Smooth muscle cell (in vitro differentiated cells): ENCODE results near the gene ASCC2. TPM values are rescaled to one million over a fixed set of nuclear protein-coding genes. Genes with fewer than 3 reads are reported as not detected.

Experiments
- DNase-seq: peaks from one replicate; lab custom pipeline; 2025; ENCODE audit not compliant: unreplicated experiment; lab: John Stamatoyannopoulos, UW
- H2AFZ ChIP-seq: fragments of 200-600 bp; sonication (generic); 2 replicates; pipeline ENCODE4 v1.6.0; 2016; ENCODE audit warnings: antibody characterized with exemption, low read depth, mild to moderate bottlenecking
- H3F3A ChIP-seq: fragments of 200-600 bp; sonication (generic); 2 replicates; pipeline ENCODE4 v1.6.0; 2017; ENCODE audit warnings: antibody characterized with exemption, low read depth
- H3K27ac ChIP-seq: fragments of 200-600 bp; sonication (generic); 2 replicates; pipeline ENCODE4 v1.5.1; 2016; ENCODE audit warnings: low read depth, mild to moderate bottlenecking
- H3K27me3 ChIP-seq: fragments of 200-600 bp; sonication (generic); 2 replicates; pipeline ENCODE4 v1.6.1; 2016; ENCODE audit warnings: low read depth, mild to moderate bottlenecking
- H3K36me3 ChIP-seq: fragments of 200-600 bp; sonication (generic); 2 replicates; pipeline ENCODE4 v1.5.1; 2016; ENCODE audit warnings: low read depth
- H3K4me1 ChIP-seq: fragments of 200-600 bp; sonication (generic); 2 replicates; pipeline ENCODE4 v1.5.1; 2016; ENCODE audit warnings: low read depth
- H3K4me2 ChIP-seq: fragments of 200-600 bp; sonication (generic); 2 replicates; pipeline ENCODE4 v1.6.0; 2016; ENCODE audit warnings: mild to moderate bottlenecking
- H3K4me3 ChIP-seq: fragments of 200-600 bp; sonication (generic); 2 replicates; pipeline ENCODE4 v1.5.1; 2016; ENCODE audit warnings: mild to moderate bottlenecking
- H3K79me2 ChIP-seq: fragments of 200-600 bp; sonication (generic); 2 replicates; pipeline ENCODE4 v1.6.0; 2016; ENCODE audit warnings: low read depth, mild to moderate bottlenecking
- H3K9ac ChIP-seq: fragments of 200-600 bp; sonication (generic); 2 replicates; pipeline ENCODE4 v1.6.0; 2016; ENCODE audit warnings: low read depth
- H3K9me3 ChIP-seq: fragments of 200-600 bp; sonication (generic); replicated peaks from 2 replicates; pipeline ENCODE4 v1.5.1; 2016; ENCODE audit warnings: low read depth
- H4K20me1 ChIP-seq: fragments of 200-600 bp; sonication (generic); 2 replicates; pipeline ENCODE4 v1.6.0; 2016; ENCODE audit warnings: low read depth
- WGBS: methylation state at CpG from one replicate; pipeline ENCODE4 v1.1.7; 2016; ENCODE audit warnings: low lambda C conversion rate; 5-methylcytosine and 5-hydroxymethylcytosine counted together
- polyA plus RNA-seq: library from polyadenylated mRNA; unstranded; fragments of >200 nt; fragmentation: Nextera tagmentation; extraction: Ambion mirVana; gene quantifications from 2 replicates; pipeline ENCODE4 v1.2.1, GENCODE V29; 2016
- total RNA-seq: library from RNA; depleted of rRNA; stranded (reverse); fragments of >200 nt; gene quantifications from 2 replicates; pipeline ENCODE4 v1.2.3, GENCODE V29; 2014
- TF ChIP-seq, protein P1 (sequence below): fragments of 200-600 bp; sonication (generic); IDR thresholded peaks from 2 replicates; pipeline ENCODE4 v1.5.1; 2017; ENCODE audit warnings: borderline replicate concordance, mild to moderate bottlenecking, antibody characterized with exemption; ENCODE audit not compliant: insufficient read depth, poor library complexity, severe bottlenecking

ASCC2 gene
- total and polyA plus RNA-seq, 2 experiments from 2014 or later = 32.1 to 58.9 TPM

DNA sequence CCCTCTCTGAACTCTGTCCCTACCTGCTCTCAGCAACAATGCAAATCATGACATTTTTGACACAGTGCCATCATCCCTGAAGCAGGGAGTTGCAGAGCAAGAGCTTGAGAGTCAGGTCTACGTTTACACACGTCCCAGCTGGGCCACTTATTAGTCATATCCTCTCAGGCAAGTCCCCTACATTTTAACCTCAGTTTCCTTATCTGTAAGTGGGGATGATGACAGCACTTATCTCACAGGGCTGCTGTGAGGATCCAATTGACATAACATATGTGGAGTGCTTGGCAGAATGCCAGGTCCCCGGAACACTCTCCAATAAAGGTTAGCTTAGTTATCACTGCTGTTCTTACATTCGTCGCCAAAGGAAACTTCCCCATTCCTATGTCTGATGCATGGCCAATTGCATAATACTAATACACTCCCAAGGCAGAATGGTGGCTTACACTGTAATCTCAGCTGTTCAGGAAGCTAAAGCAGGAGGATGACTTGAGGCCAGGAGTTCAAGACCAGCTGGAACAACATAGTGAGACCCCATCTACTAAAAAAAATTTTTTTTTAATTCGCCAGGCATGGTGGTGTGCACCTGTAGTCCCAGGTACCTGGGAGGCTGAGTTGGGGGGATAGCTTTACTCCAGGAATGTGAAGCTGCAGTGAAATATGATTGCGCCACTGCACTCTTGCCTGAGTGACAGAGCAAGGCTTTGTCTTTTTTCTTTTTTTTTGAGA, 16.6 kb downstream of the ASCC2 start:
- 38% methylated on average over 7 of the region's 7 CpGs for WGBS

DNA sequence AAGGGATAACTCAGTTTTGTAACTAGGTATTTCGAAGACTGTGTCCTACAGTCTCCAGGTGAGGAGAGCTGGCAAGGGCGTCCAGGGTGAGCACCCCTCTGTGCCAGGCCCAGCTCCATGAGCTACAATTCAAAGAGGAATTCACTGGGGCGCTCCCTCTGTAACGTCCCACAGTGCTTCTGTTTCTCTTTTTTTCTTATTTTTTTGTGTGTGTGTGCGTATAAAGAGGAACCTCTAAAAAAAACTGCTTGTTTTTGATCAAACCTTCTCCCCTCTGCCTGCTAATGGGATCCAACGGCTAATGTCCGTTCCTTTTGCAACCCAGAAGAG, 17.1 kb downstream of the ASCC2 start:
- 75% methylated on average over 7 of the region's 7 CpGs for WGBS
- no peaks in the 10 kb centered on the region for H3K9me3 ChIP-seq
- H4K20me1 ChIP-seq = no peaks in the 10 kb centered on the region
- DNase-seq = no peak
- H3K27ac ChIP-seq = peak overlapping the region; percentile 62
- H3K27me3 ChIP-seq = no peaks in the 10 kb centered on the region
- H3K79me2 ChIP-seq = no peaks in the 10 kb centered on the region
- H3F3A ChIP-seq = peaks cover 7% of the 10 kb centered on the region
- H3K4me2 ChIP-seq = no peak overlapping the region
- H3K4me1 ChIP-seq = no peaks in the 10 kb centered on the region
- no peak overlapping the region for H3K9ac ChIP-seq
- TF ChIP-seq, protein P1, sequence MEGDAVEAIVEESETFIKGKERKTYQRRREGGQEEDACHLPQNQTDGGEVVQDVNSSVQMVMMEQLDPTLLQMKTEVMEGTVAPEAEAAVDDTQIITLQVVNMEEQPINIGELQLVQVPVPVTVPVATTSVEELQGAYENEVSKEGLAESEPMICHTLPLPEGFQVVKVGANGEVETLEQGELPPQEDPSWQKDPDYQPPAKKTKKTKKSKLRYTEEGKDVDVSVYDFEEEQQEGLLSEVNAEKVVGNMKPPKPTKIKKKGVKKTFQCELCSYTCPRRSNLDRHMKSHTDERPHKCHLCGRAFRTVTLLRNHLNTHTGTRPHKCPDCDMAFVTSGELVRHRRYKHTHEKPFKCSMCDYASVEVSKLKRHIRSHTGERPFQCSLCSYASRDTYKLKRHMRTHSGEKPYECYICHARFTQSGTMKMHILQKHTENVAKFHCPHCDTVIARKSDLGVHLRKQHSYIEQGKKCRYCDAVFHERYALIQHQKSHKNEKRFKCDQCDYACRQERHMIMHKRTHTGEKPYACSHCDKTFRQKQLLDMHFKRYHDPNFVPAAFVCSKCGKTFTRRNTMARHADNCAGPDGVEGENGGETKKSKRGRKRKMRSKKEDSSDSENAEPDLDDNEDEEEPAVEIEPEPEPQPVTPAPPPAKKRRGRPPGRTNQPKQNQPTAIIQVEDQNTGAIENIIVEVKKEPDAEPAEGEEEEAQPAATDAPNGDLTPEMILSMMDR = no peak
- no peak overlapping the region for H2AFZ ChIP-seq
- peaks cover 10% of the 10 kb centered on the region for H3K36me3 ChIP-seq
- H3K4me3 ChIP-seq = no peak overlapping the region

More for the DNA sequence above, 16.6 kb downstream of the ASCC2 start:
- no peaks in the 10 kb centered on the region for H3K27me3 ChIP-seq
- H3K79me2 ChIP-seq = no peaks in the 10 kb centered on the region
- no peak overlapping the region for H3K4me3 ChIP-seq
- no peaks in the 10 kb centered on the region for H3K9me3 ChIP-seq
- no peaks in the 10 kb centered on the region for H3K4me1 ChIP-seq
- TF ChIP-seq, protein P1 = no peak
- H2AFZ ChIP-seq = no peak overlapping the region
- H3K9ac ChIP-seq = no peak overlapping the region
- H4K20me1 ChIP-seq = no peaks in the 10 kb centered on the region
- DNase-seq = peak; percentile 39
- H3F3A ChIP-seq = peaks cover 7% of the 10 kb centered on the region
- H3K4me2 ChIP-seq = no peak overlapping the region
- H3K36me3 ChIP-seq = peaks cover 10% of the 10 kb centered on the region
- H3K27ac ChIP-seq = peak overlapping the region; percentile 62

DNA sequence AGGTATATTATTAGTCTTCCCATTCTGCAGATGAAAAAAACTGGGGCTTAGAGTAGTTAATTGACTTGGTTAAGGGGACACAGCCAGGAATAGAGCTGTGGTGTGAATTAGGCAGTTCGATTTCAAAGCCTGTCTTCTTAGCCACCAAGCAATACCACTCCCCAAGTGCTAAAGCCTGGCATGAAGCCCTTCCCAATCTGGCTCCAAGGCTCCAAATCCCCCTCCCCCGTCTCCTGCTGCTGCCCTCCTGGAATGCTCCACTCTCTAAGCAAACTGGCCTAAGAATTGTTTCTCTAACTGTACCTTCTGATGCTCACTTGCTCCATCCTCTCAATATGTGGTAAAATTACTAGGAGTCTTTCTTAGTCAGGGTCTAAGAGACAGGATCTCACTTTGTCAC, 18.6 kb downstream of the ASCC2 start:
- H3K4me3 ChIP-seq = no peak overlapping the region
- TF ChIP-seq, protein P1 = no peak
- no peak overlapping the region for H3K4me2 ChIP-seq
- H3F3A ChIP-seq = peaks cover 7% of the 10 kb centered on the region
- no peak overlapping the region for H3K9ac ChIP-seq
- no peak for DNase-seq
- no peak overlapping the region for H2AFZ ChIP-seq
- WGBS = 95% methylated on average over 2 of the region's 2 CpGs
- H3K36me3 ChIP-seq = peaks cover 9% of the 10 kb centered on the region
- no peaks in the 10 kb centered on the region for H3K9me3 ChIP-seq
- H3K4me1 ChIP-seq = no peaks in the 10 kb centered on the region
- H3K27me3 ChIP-seq = no peaks in the 10 kb centered on the region
- H3K79me2 ChIP-seq = no peaks in the 10 kb centered on the region
- H3K27ac ChIP-seq = no peak overlapping the region
- H4K20me1 ChIP-seq = no peaks in the 10 kb centered on the region

DNA sequence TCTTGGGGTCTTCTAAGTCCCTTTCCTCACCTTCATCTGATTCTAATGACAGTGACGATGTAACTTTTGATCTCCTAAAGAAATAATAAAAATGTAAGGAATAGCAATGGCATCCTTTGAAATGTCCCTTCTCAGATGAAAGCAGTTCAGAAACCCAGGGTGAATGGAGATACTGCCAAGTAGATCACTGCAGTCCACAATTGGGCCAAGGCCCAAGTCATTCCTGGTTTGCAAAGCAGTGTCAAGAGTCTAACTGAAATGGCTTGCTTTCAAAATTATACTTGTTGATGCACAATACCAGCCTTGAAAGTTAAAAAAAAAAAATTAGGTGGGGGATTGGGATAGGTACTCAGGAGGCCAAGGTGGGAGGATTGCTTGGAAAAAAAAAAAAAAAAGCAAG, 20.4 kb downstream of the ASCC2 start:
- Histone ChIP-seq H2AFZ (no peak overlapping the region), H3K9ac (no peak overlapping the region), H3K36me3 (no peaks in the 10 kb centered on the region), H3K9me3 (no peaks in the 10 kb centered on the region), H3K79me2 (no peaks in the 10 kb centered on the region), H3K27ac (no peak overlapping the region), H3F3A (peaks cover 7% of the 10 kb centered on the region), H3K4me2 (no peak overlapping the region), H3K4me1 (no peaks in the 10 kb centered on the region), H4K20me1 (no peaks in the 10 kb centered on the region), H3K4me3 (no peak overlapping the region), H3K27me3 (no peaks in the 10 kb centered on the region)
- TF ChIP-seq, protein P1 = no peak
- DNase-seq = no peak
- WGBS = 96% methylated on average over 1 of the region's 1 CpG
